ENCODE data around the gene MPV17.

DNA sequence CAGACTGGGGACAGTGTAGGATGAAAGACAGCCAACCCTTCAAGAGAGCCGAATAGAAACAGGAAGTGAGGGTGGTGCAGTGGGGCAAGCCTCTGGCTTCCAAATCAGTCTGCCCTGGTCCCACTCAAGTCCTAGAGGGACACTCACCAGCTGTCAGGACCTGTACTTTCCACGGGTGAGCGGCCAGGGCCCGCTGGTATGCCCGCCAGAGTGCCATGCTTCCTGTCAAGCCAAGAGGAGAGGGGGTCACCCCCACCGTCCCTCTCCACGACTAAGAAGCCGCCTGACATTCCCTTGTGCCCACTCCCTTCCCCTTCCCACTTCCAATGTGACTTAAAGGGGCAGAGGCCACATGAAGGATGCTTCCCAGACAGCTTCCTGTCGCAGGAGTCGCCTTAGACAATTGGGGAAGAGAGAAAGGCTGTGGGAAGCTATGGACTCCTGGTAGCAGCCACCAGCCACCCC is 564 bp downstream of the MPV17 start:
- TF ChIP-seq, protein P1, sequence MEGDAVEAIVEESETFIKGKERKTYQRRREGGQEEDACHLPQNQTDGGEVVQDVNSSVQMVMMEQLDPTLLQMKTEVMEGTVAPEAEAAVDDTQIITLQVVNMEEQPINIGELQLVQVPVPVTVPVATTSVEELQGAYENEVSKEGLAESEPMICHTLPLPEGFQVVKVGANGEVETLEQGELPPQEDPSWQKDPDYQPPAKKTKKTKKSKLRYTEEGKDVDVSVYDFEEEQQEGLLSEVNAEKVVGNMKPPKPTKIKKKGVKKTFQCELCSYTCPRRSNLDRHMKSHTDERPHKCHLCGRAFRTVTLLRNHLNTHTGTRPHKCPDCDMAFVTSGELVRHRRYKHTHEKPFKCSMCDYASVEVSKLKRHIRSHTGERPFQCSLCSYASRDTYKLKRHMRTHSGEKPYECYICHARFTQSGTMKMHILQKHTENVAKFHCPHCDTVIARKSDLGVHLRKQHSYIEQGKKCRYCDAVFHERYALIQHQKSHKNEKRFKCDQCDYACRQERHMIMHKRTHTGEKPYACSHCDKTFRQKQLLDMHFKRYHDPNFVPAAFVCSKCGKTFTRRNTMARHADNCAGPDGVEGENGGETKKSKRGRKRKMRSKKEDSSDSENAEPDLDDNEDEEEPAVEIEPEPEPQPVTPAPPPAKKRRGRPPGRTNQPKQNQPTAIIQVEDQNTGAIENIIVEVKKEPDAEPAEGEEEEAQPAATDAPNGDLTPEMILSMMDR (IDR thresholded peaks at IDR 0.05; ENCODE audit: insufficient read depth, low read length): no peak
- no peak for TF ChIP-seq POLR2AphosphoS5 (IDR thresholded peaks at IDR 0.05; ENCODE audit: low read depth)
- TF ChIP-seq GABPA (IDR thresholded peaks at IDR 0.05; ENCODE audit: low read depth): no peak
- TF ChIP-seq, protein P2, sequence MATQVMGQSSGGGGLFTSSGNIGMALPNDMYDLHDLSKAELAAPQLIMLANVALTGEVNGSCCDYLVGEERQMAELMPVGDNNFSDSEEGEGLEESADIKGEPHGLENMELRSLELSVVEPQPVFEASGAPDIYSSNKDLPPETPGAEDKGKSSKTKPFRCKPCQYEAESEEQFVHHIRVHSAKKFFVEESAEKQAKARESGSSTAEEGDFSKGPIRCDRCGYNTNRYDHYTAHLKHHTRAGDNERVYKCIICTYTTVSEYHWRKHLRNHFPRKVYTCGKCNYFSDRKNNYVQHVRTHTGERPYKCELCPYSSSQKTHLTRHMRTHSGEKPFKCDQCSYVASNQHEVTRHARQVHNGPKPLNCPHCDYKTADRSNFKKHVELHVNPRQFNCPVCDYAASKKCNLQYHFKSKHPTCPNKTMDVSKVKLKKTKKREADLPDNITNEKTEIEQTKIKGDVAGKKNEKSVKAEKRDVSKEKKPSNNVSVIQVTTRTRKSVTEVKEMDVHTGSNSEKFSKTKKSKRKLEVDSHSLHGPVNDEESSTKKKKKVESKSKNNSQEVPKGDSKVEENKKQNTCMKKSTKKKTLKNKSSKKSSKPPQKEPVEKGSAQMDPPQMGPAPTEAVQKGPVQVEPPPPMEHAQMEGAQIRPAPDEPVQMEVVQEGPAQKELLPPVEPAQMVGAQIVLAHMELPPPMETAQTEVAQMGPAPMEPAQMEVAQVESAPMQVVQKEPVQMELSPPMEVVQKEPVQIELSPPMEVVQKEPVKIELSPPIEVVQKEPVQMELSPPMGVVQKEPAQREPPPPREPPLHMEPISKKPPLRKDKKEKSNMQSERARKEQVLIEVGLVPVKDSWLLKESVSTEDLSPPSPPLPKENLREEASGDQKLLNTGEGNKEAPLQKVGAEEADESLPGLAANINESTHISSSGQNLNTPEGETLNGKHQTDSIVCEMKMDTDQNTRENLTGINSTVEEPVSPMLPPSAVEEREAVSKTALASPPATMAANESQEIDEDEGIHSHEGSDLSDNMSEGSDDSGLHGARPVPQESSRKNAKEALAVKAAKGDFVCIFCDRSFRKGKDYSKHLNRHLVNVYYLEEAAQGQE (IDR thresholded peaks at IDR 0.05; ENCODE audit: insufficient replicate concordance, low read depth): no peak

Measured in HL-60 (cell line).